ENCODE results near the gene KIF26B.

The KIF26B gene

DNA sequence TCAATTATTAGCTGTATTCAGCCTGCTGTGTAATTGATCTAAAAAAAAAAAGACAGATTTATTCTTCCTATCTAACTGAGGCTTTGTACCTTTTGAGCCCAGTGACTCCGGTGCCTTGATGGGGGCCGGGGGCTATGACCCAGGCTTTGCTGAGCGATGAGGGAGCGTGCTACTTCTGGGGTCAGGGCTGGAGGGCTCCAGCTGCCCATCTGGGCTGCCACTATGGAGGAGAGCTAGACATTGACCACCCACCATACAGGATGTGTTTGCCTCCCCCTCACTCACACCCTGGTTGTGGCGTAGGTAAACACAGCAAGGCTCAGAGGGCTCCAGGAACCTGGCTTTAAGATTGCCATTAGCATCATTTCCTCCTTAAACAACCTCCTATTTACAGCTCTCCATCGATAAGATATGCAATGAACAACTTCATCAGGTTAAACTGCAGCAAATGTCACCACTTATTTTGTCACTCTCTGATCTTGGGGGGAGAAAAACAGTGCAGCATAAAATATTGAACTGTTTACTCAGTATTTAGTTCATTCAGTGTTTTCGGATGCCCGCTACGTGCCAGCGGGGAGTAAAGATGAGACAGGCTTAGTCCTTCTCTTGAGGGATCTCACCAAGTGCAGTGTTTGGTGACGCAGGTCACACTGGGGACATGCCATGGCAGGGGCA lies 231.6 kb downstream of the KIF26B start:
- Histone ChIP-seq H3K9ac (ENCODE audit: low read depth, low read length) (no peak overlapping the region), H3K27ac (ENCODE audit: low read length) (no peak overlapping the region), H3K36me3 (ENCODE audit: insufficient read depth, low read length) (no peaks in the 10 kb centered on the region), H3K4me2 (ENCODE audit: insufficient read depth, low read length) (no peak overlapping the region), H3K79me2 (ENCODE audit: insufficient read depth, low read length) (no peaks in the 10 kb centered on the region), H2AFZ (ENCODE audit: low read depth, low read length) (no peak overlapping the region), H3K4me3 (ENCODE audit: low read depth in 1 of 2, low read length in 2 of 2) (no peak overlapping the region), H3K9me3 (ENCODE audit: insufficient read depth, low read length, severe bottlenecking) (no peaks in the 10 kb centered on the region), H3K27me3 (ENCODE audit: insufficient read depth, low read length, poor library complexity) (no peaks in the 10 kb centered on the region), H3K4me1 (ENCODE audit: insufficient read depth, low read length) (peaks cover 7% of the 10 kb centered on the region), H4K20me1 (ENCODE audit: insufficient read depth, low read length) (no peaks in the 10 kb centered on the region)
- ATAC-seq (ENCODE audit: insufficient read depth, low read depth) = no peak
- TF ChIP-seq, protein P1, sequence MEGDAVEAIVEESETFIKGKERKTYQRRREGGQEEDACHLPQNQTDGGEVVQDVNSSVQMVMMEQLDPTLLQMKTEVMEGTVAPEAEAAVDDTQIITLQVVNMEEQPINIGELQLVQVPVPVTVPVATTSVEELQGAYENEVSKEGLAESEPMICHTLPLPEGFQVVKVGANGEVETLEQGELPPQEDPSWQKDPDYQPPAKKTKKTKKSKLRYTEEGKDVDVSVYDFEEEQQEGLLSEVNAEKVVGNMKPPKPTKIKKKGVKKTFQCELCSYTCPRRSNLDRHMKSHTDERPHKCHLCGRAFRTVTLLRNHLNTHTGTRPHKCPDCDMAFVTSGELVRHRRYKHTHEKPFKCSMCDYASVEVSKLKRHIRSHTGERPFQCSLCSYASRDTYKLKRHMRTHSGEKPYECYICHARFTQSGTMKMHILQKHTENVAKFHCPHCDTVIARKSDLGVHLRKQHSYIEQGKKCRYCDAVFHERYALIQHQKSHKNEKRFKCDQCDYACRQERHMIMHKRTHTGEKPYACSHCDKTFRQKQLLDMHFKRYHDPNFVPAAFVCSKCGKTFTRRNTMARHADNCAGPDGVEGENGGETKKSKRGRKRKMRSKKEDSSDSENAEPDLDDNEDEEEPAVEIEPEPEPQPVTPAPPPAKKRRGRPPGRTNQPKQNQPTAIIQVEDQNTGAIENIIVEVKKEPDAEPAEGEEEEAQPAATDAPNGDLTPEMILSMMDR (IDR thresholded peaks at IDR 0.05; ENCODE audit: borderline replicate concordance, extremely low read depth, low read length, poor library complexity, severe bottlenecking) = no peak
- no peak for TF ChIP-seq EZH2 (IDR thresholded peaks at IDR 0.05; ENCODE audit: borderline replicate concordance, low read depth, low read length, severe bottlenecking)
- DNase-seq = no peak

- Histone ChIP-seq H3K79me2 (ENCODE audit: insufficient read depth, low read length) (no peaks in the 10 kb centered on the region), H4K20me1 (ENCODE audit: insufficient read depth, low read length) (no peaks in the 10 kb centered on the region), H3K9me3 (ENCODE audit: insufficient read depth, low read length, severe bottlenecking) (no peaks in the 10 kb centered on the region), H3K27me3 (ENCODE audit: insufficient read depth, low read length, poor library complexity) (no peaks in the 10 kb centered on the region), H3K4me2 (ENCODE audit: insufficient read depth, low read length) (no peak overlapping the region), H3K4me3 (ENCODE audit: low read depth in 1 of 2, low read length in 2 of 2) (no peak overlapping the region), H3K4me1 (ENCODE audit: insufficient read depth, low read length) (peaks cover 14% of the 10 kb centered on the region), H3K27ac (ENCODE audit: low read length) (no peak overlapping the region), H3K36me3 (ENCODE audit: insufficient read depth, low read length) (no peaks in the 10 kb centered on the region), H2AFZ (ENCODE audit: low read depth, low read length) (no peak overlapping the region), H3K9ac (ENCODE audit: low read depth, low read length) (no peak overlapping the region)
- DNase-seq = no peak
- TF ChIP-seq EZH2 (IDR thresholded peaks at IDR 0.05; ENCODE audit: borderline replicate concordance, low read depth, low read length, severe bottlenecking) = no peak
- TF ChIP-seq, protein P1 (IDR thresholded peaks at IDR 0.05; ENCODE audit: borderline replicate concordance, extremely low read depth, low read length, poor library complexity, severe bottlenecking) = no peak
- no peak for ATAC-seq (ENCODE audit: insufficient read depth, low read depth)
Measured at GRCh38 chr1:245388687-245389086, 233.9 kb downstream of the KIF26B start.

- no peaks in the 10 kb centered on the region for H3K9me3 ChIP-seq (ENCODE audit: insufficient read depth, low read length, severe bottlenecking)
- no peak for ATAC-seq (ENCODE audit: insufficient read depth, low read depth)
Measured at GRCh38 chr1:245389873-245390272, 235.1 kb downstream of the KIF26B start.

More at GRCh38 chr1:245389873-245390272, 235.1 kb downstream of the KIF26B start:
- no peaks in the 10 kb centered on the region for H3K27me3 ChIP-seq (ENCODE audit: insufficient read depth, low read length, poor library complexity)
- H3K4me2 ChIP-seq (ENCODE audit: insufficient read depth, low read length) = no peak overlapping the region
- H2AFZ ChIP-seq (ENCODE audit: low read depth, low read length) = no peak overlapping the region
- no peak overlapping the region for H3K9ac ChIP-seq (ENCODE audit: low read depth, low read length)
- H3K27ac ChIP-seq (ENCODE audit: low read length) = no peak overlapping the region
- no peak overlapping the region for H3K4me3 ChIP-seq (ENCODE audit: low read depth in 1 of 2, low read length in 2 of 2)
- peaks cover 21% of the 10 kb centered on the region for H3K4me1 ChIP-seq (ENCODE audit: insufficient read depth, low read length)
- no peaks in the 10 kb centered on the region for H3K79me2 ChIP-seq (ENCODE audit: insufficient read depth, low read length)
- no peak for TF ChIP-seq EZH2 (IDR thresholded peaks at IDR 0.05; ENCODE audit: borderline replicate concordance, low read depth, low read length, severe bottlenecking)
- TF ChIP-seq, protein P1 (IDR thresholded peaks at IDR 0.05; ENCODE audit: borderline replicate concordance, extremely low read depth, low read length, poor library complexity, severe bottlenecking) = no peak
- DNase-seq = no peak
- H4K20me1 ChIP-seq (ENCODE audit: insufficient read depth, low read length) = no peaks in the 10 kb centered on the region
- H3K36me3 ChIP-seq (ENCODE audit: insufficient read depth, low read length) = no peaks in the 10 kb centered on the region

Measured in DND-41 (cell line).